ES-I3 (cell line): Measurements from ENCODE around the gene NTM.

Experiments
- H3K36me3 ChIP-seq: 2 replicates; pipeline ENCODE4 v1.6.1; 2013; ENCODE audit warnings: mild to moderate bottlenecking, low read length, control low read depth, moderate library complexity; ENCODE audit not compliant: insufficient read depth
- H3K4me1 ChIP-seq: 2 replicates; pipeline ENCODE4 v1.6.1; 2013; ENCODE audit warnings: mild to moderate bottlenecking, control low read depth, low read length; ENCODE audit not compliant: insufficient read depth
- H3K9ac ChIP-seq: 2 replicates; pipeline ENCODE4 v1.6.1; 2013; ENCODE audit warnings: low read depth, mild to moderate bottlenecking, low read length, moderate library complexity
- H3K9me3 ChIP-seq: 2 replicates; pipeline ENCODE4 v1.6.1; 2013; ENCODE audit warnings: mild to moderate bottlenecking, low read length, moderate library complexity; ENCODE audit not compliant: control insufficient read depth, insufficient read depth

The NTM gene

GRCh38 chr11:131449036-131450019 lies 78.9 kb downstream of the NTM start:
- Histone ChIP-seq H3K4me1 (no peaks in the 10 kb centered on the region; the same call in 1 of the 2 replicates), H3K36me3 (no peaks in the 10 kb centered on the region), H3K9me3 (no peaks in the 10 kb centered on the region; the same call in 1 of the 2 replicates), H3K9ac (no peak overlapping the region)

- Histone ChIP-seq H3K9ac (no peak overlapping the region), H3K9me3 (no peaks in the 10 kb centered on the region; the same call in 1 of the 2 replicates), H3K4me1 (no peaks in the 10 kb centered on the region; the same call in 1 of the 2 replicates), H3K36me3 (no peaks in the 10 kb centered on the region)
Observed at GRCh38 chr11:131454490-131454889, 84.1 kb downstream of the NTM start.

GRCh38 chr11:131454989-131455388 lies 84.6 kb downstream of the NTM start:
- Histone ChIP-seq H3K36me3 (no peaks in the 10 kb centered on the region), H3K9me3 (no peaks in the 10 kb centered on the region; the same call in 1 of the 2 replicates), H3K9ac (no peak overlapping the region), H3K4me1 (no peaks in the 10 kb centered on the region; the same call in 1 of the 2 replicates)

GRCh38 chr11:131455843-131456704 lies 85.7 kb downstream of the NTM start:
- Histone ChIP-seq H3K4me1 (no peaks in the 10 kb centered on the region; the same call in 1 of the 2 replicates), H3K36me3 (no peaks in the 10 kb centered on the region)

GRCh38 chr11:131457163-131457562 lies 86.7 kb downstream of the NTM start:
- H3K9me3 ChIP-seq: no peaks in the 10 kb centered on the region
- no peaks in the 10 kb centered on the region for H3K36me3 ChIP-seq
- H3K9ac ChIP-seq: no peak overlapping the region
- no peaks in the 10 kb centered on the region; the same call in 1 of the 2 replicates for H3K4me1 ChIP-seq

More at GRCh38 chr11:131455843-131456704, 85.7 kb downstream of the NTM start:
- no peaks in the 10 kb centered on the region; the same call in 1 of the 2 replicates for H3K9me3 ChIP-seq
- no peak overlapping the region for H3K9ac ChIP-seq

GRCh38 chr11:131458421-131458820 lies 88.0 kb downstream of the NTM start:
- Histone ChIP-seq H3K9ac (no peak overlapping the region), H3K36me3 (no peaks in the 10 kb centered on the region), H3K9me3 (no peaks in the 10 kb centered on the region), H3K4me1 (no peaks in the 10 kb centered on the region; the same call in 1 of the 2 replicates)

GRCh38 chr11:131460931-131461330 lies 90.5 kb downstream of the NTM start:
- H3K9me3 ChIP-seq: no peaks in the 10 kb centered on the region
- peaks cover 6% of the 10 kb centered on the region; the same call in 1 of the 2 replicates for H3K4me1 ChIP-seq
- no peaks in the 10 kb centered on the region for H3K36me3 ChIP-seq
- H3K9ac ChIP-seq: no peak overlapping the region

GRCh38 chr11:131462622-131463021 lies 92.2 kb downstream of the NTM start:
- H3K4me1 ChIP-seq: peaks cover 6% of the 10 kb centered on the region; the same call in 1 of the 2 replicates
- no peak overlapping the region for H3K9ac ChIP-seq
- no peaks in the 10 kb centered on the region for H3K36me3 ChIP-seq
- no peaks in the 10 kb centered on the region for H3K9me3 ChIP-seq

- H3K9ac ChIP-seq: no peak overlapping the region
- no peaks in the 10 kb centered on the region for H3K9me3 ChIP-seq
- peaks cover 6% of the 10 kb centered on the region; the same call in 1 of the 2 replicates for H3K4me1 ChIP-seq
- no peaks in the 10 kb centered on the region for H3K36me3 ChIP-seq
Observed at GRCh38 chr11:131463162-131463561, 92.7 kb downstream of the NTM start.

- H3K9me3 ChIP-seq: no peaks in the 10 kb centered on the region
- no peaks in the 10 kb centered on the region for H3K36me3 ChIP-seq
- no peak overlapping the region for H3K9ac ChIP-seq
- peaks cover 6% of the 10 kb centered on the region; the same call in 1 of the 2 replicates for H3K4me1 ChIP-seq
Observed at GRCh38 chr11:131463649-131464425, 93.4 kb downstream of the NTM start.

- H3K4me1 ChIP-seq: peaks cover 6% of the 10 kb centered on the region; the same call in 1 of the 2 replicates
- H3K36me3 ChIP-seq: no peaks in the 10 kb centered on the region
- H3K9ac ChIP-seq: no peak overlapping the region
- H3K9me3 ChIP-seq: no peaks in the 10 kb centered on the region
Observed at GRCh38 chr11:131464461-131464860, 94.0 kb downstream of the NTM start.

GRCh38 chr11:131465039-131465438 lies 94.6 kb downstream of the NTM start:
- H3K9ac ChIP-seq: no peak overlapping the region
- no peaks in the 10 kb centered on the region for H3K36me3 ChIP-seq
- H3K4me1 ChIP-seq: peaks cover 6% of the 10 kb centered on the region; the same call in 1 of the 2 replicates
- no peaks in the 10 kb centered on the region for H3K9me3 ChIP-seq

GRCh38 chr11:131465746-131466145 lies 95.3 kb downstream of the NTM start:
- Histone ChIP-seq H3K4me1 (peaks cover 6% of the 10 kb centered on the region; the same call in 1 of the 2 replicates), H3K36me3 (no peaks in the 10 kb centered on the region), H3K9me3 (no peaks in the 10 kb centered on the region), H3K9ac (no peak overlapping the region)
